VCaP (cell line): Measurements from ENCODE around the gene GK2.

Experiments used
- H3K27ac ChIP-seq: fragments of 450-650 bp; 2 replicates; pipeline ENCODE4 v1.5.1; 2017
- CTCF ChIP-seq: fragments of 450-650 bp; conservative IDR thresholded peaks from 2 replicates; pipeline ENCODE4 v1.5.1; 2017; ENCODE audit warnings: mild to moderate bottlenecking, moderate library complexity

GK2 gene

DNA sequence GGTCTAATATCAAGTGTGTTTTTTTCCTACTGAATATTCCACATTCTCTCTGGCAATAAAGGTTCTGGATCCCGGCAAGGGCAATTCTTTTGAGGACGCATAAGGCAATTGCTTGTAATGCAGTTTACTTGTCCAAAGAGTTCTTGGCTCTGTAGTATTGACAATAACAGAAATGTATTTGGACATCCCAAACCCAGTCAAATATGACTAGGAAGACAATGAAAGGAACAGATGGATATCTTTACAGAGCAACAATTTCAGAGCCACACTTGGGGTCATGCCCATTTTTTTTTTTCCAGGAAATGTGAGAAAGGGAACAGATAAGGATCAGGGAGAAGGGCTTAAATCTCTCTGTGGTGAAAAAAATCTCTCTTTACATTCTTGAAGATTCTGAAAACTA lies 12.2 kb downstream of the GK2 start:
- TF ChIP-seq CTCF, result no peak
- H3K27ac ChIP-seq, result no peak overlapping the region

DNA sequence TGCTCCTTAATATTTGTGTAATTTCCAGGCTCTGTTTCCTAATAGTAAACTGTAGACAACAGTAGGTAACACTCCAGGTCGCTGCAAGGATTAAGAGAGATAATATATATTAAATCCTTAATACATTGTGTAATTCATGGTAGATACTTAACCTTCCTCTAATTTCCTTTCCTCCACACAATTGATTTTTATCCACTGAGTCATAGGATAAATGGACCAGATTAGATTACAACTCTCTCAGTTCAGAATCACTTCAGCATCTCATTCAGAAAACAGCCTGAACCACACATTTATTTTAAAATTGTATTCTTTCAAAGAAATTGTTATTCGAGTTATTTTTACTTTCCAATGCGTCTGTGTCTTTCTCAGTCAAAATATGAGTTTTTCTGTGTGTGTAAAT lies 17.1 kb downstream of the GK2 start:
- H3K27ac ChIP-seq, result no peak overlapping the region
- no peak for TF ChIP-seq CTCF

GRCh38 chr4:79385641-79386040 lies 22.4 kb downstream of the GK2 start:
- H3K27ac ChIP-seq, result no peak overlapping the region
- no peak for TF ChIP-seq CTCF

- TF ChIP-seq CTCF, result no peak
- no peak overlapping the region for H3K27ac ChIP-seq
Observed at GRCh38 chr4:79381161-79381560, 26.9 kb downstream of the GK2 start.

GRCh38 chr4:79370026-79370425 lies 38.0 kb downstream of the GK2 start:
- no peak overlapping the region for H3K27ac ChIP-seq
- no peak for TF ChIP-seq CTCF

- TF ChIP-seq CTCF, result no peak
- no peak overlapping the region for H3K27ac ChIP-seq
Observed at GRCh38 chr4:79367096-79367495, 40.9 kb downstream of the GK2 start.

GRCh38 chr4:79366422-79366821 lies 41.6 kb downstream of the GK2 start:
- no peak overlapping the region for H3K27ac ChIP-seq
- no peak for TF ChIP-seq CTCF

DNA sequence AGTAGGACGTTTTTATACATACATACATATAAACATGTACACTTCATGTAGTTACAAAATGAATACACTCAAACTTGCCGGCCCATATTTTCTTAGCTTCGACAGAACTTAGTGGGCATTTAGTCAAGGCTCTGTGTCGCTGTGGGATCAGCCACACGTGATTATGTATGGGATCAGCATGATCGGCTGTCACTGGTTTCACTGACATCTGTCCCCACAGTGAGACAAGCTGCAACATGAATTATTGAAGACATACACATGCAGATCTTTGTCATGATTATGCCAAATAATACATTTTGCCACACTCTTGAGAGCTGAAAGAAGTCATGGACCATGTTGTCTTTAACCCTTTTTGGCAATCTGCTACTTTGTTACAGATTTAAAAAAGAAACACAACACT lies 44.0 kb downstream of the GK2 start:
- no peak overlapping the region for H3K27ac ChIP-seq
- TF ChIP-seq CTCF, result no peak
